Epithelial cell of esophagus (primary cell): ENCODE data around the gene KIF13A.
A peak's percentile ranks its signal among the peaks of the same experiment; 100 is the strongest.

Source experiments
- DNase-seq: peaks from one replicate; pipeline ENCODE4 v3.0.0; 2010; ENCODE audit warnings: low read depth
- H3K4me3 ChIP-seq: 2 replicates; pipeline ENCODE4 v1.5.1; 2011; ENCODE audit warnings: mild to moderate bottlenecking, low read length, control low read depth
- CTCF ChIP-seq: IDR thresholded peaks from 2 replicates; pipeline ENCODE4 v1.5.1; 2011; ENCODE audit warnings: low read depth, mild to moderate bottlenecking, low read length, control low read depth, inconsistent platforms; ENCODE audit not compliant: insufficient read depth; ENCODE audit errors: missing control alignments

KIF13A gene

GRCh38 chr6:17721671-17722070 is 265.8 kb downstream of the KIF13A start:
- no peak for TF ChIP-seq CTCF
- no peak for DNase-seq
- no peak overlapping the region for H3K4me3 ChIP-seq

- no peak for TF ChIP-seq CTCF
- DNase-seq, result no peak
- H3K4me3 ChIP-seq, result no peak overlapping the region
Observed at GRCh38 chr6:17719323-17720041, 268.0 kb downstream of the KIF13A start.

GRCh38 chr6:17716221-17716620 is 271.2 kb downstream of the KIF13A start:
- no peak for DNase-seq
- no peak for TF ChIP-seq CTCF
- no peak overlapping the region for H3K4me3 ChIP-seq

GRCh38 chr6:17714879-17715851 is 272.3 kb downstream of the KIF13A start:
- TF ChIP-seq CTCF, result no peak
- DNase-seq, result peak; percentile 85
- no peak overlapping the region for H3K4me3 ChIP-seq

- peak; percentile 24 for DNase-seq
- H3K4me3 ChIP-seq, result no peak overlapping the region
- TF ChIP-seq CTCF, result no peak
Observed at GRCh38 chr6:17714177-17714576, 273.3 kb downstream of the KIF13A start.

GRCh38 chr6:17712576-17712975 is 274.9 kb downstream of the KIF13A start:
- H3K4me3 ChIP-seq, result no peak overlapping the region
- DNase-seq, result no peak
- no peak for TF ChIP-seq CTCF
